Neural cell (in vitro differentiated cells): ENCODE measurements around the gene KDELR1. TPM values are rescaled to one million over a fixed set of nuclear protein-coding genes. Genes with fewer than 3 reads are reported as not detected.

Source experiments
- H2AFZ ChIP-seq: fragments of 200-600, 300-800 bp; sonication (generic), shearing (Covaris generic); 2 replicates; pipeline ENCODE4 v1.6.0; 2014; ENCODE audit warnings: low read depth, mild to moderate bottlenecking, antibody characterized with exemption, low read length, moderate library complexity
- H3F3A ChIP-seq: fragments of 200-600 bp; shearing (Covaris generic); 2 replicates; pipeline ENCODE4 v1.6.1; 2016; ENCODE audit warnings: mild to moderate bottlenecking, moderate library complexity, mixed read lengths, antibody characterized with exemption, low read length; ENCODE audit not compliant: insufficient read depth, poor library complexity, severe bottlenecking
- H3K27ac ChIP-seq: fragments of 200-600, 300-800 bp; sonication (generic), shearing (Covaris generic); 2 replicates; pipeline ENCODE4 v1.5.1; 2014; ENCODE audit warnings: mild to moderate bottlenecking, low read length, moderate library complexity
- H3K27me3 ChIP-seq: fragments of 300-800, 200-600 bp; sonication (generic), shearing (Covaris generic); 2 replicates; pipeline ENCODE4 v1.6.0; 2014; ENCODE audit warnings: mild to moderate bottlenecking, low read depth, low read length, moderate library complexity; ENCODE audit not compliant: insufficient read depth
- H3K36me3 ChIP-seq: fragments of 300-800, 200-600 bp; sonication (generic), shearing (Covaris generic); 2 replicates; pipeline ENCODE4 v1.5.1; 2014; ENCODE audit warnings: mild to moderate bottlenecking, antibody characterized with exemption, low read length, moderate library complexity; ENCODE audit not compliant: insufficient read depth
- H3K4me2 ChIP-seq: fragments of 300-800, 200-600 bp; sonication (generic), shearing (Covaris generic); 2 replicates; pipeline ENCODE4 v1.6.0; 2014; ENCODE audit warnings: mild to moderate bottlenecking, low read length
- H3K4me3 ChIP-seq: fragments of 300-800, 200-600 bp; sonication (generic), shearing (Covaris generic); 2 replicates; pipeline ENCODE4 v1.5.1; 2014; ENCODE audit warnings: mild to moderate bottlenecking, low read length, moderate library complexity
- H3K79me2 ChIP-seq: fragments of 200-600 bp; shearing (Covaris generic); replicated peaks from 2 replicates; pipeline ENCODE4 v1.6.0; 2014; ENCODE audit warnings: mild to moderate bottlenecking, low read length, moderate library complexity; ENCODE audit not compliant: insufficient read depth
- H3K9ac ChIP-seq: fragments of 300-800, 200-600 bp; sonication (generic), shearing (Covaris generic); 2 replicates; pipeline ENCODE4 v1.6.1; 2016; ENCODE audit warnings: mild to moderate bottlenecking, low read length, mixed read lengths
- H3K9me2 ChIP-seq: fragments of 200-600 bp; shearing (Covaris generic); 2 replicates; pipeline ENCODE4 v1.6.1; 2016; ENCODE audit warnings: mild to moderate bottlenecking, low read length, mixed read lengths; ENCODE audit not compliant: insufficient read depth
- H3K9me3 ChIP-seq: fragments of 200-600, 300-800 bp; sonication (generic), shearing (Covaris generic); 2 replicates; pipeline ENCODE4 v1.6.1; 2016; ENCODE audit warnings: mild to moderate bottlenecking, mixed run types, low read length, moderate library complexity, mixed read lengths
- H4K20me1 ChIP-seq: fragments of 200-600 bp; shearing (Covaris generic); 2 replicates; pipeline ENCODE4 v1.6.1; 2016; ENCODE audit warnings: mild to moderate bottlenecking, mixed run types; ENCODE audit not compliant: insufficient read depth
- EP300 ChIP-seq: fragments of 450-650 bp; conservative IDR thresholded peaks from 2 replicates; pipeline ENCODE4 v1.6.1; 2014; ENCODE audit warnings: antibody characterized with exemption, mild to moderate bottlenecking, moderate library complexity; ENCODE audit not compliant: poor library complexity, severe bottlenecking
- EZH2 ChIP-seq: fragments of 200-600, 300-800 bp; shearing (Covaris generic), sonication (generic); IDR thresholded peaks from 2 replicates; pipeline ENCODE4 v1.6.1; 2014; ENCODE audit warnings: antibody characterized with exemption, low read length, borderline replicate concordance, mild to moderate bottlenecking; ENCODE audit not compliant: insufficient read depth, poor library complexity, severe bottlenecking
- MXI1 ChIP-seq: fragments of 450-650 bp; conservative IDR thresholded peaks from 2 replicates; pipeline ENCODE4 v1.6.1; 2014; ENCODE audit warnings: antibody characterized with exemption, mild to moderate bottlenecking; ENCODE audit not compliant: poor library complexity, severe bottlenecking
- POLR2AphosphoS5 ChIP-seq: IDR thresholded peaks from 2 replicates; pipeline ENCODE4 v1.6.1; 2012
- RAD21 ChIP-seq: fragments of 450-650 bp; conservative IDR thresholded peaks from 2 replicates; pipeline ENCODE4 v1.6.1; 2014; ENCODE audit warnings: antibody characterized with exemption, mild to moderate bottlenecking, moderate library complexity
- SMC3 ChIP-seq: fragments of 450-650 bp; conservative IDR thresholded peaks from 2 replicates; pipeline ENCODE4 v1.6.1; 2014; ENCODE audit warnings: antibody characterized with exemption, mild to moderate bottlenecking, moderate library complexity; ENCODE audit not compliant: poor library complexity
- TAF1 ChIP-seq: IDR thresholded peaks from 2 replicates; pipeline ENCODE4 v1.6.1; 2012; ENCODE audit warnings: low read depth
- polyA plus RNA-seq: library from polyadenylated mRNA; depleted of rRNA; stranded (reverse); fragments of >200 nt; gene quantifications from 2 replicates; pipeline ENCODE4 v1.2.3, GENCODE V29; 2014
- TF ChIP-seq, protein P1 (sequence below): IDR thresholded peaks from 2 replicates; pipeline ENCODE4 v1.6.1; 2012; ENCODE audit warnings: borderline replicate concordance
- TF ChIP-seq, protein P2 (sequence below): fragments of 450-650 bp; IDR thresholded peaks from 2 replicates; pipeline ENCODE4 v1.5.1; 2014; ENCODE audit warnings: antibody characterized with exemption, mild to moderate bottlenecking, moderate library complexity; ENCODE audit not compliant: poor library complexity, severe bottlenecking

The KDELR1 gene
- polyA plus RNA-seq, 1 donor from 2014 or later = 46.9 TPM

GRCh38 chr19:48417421-48417820 is 26.1 kb upstream of the KDELR1 start:
- Histone ChIP-seq H4K20me1 (no peaks in the 10 kb centered on the region), H3K4me3 (no peak overlapping the region), H3K9me2 (no peaks in the 10 kb centered on the region), H3F3A (no peaks in the 10 kb centered on the region), H3K9me3 (no peaks in the 10 kb centered on the region), H3K36me3 (peaks cover 7% of the 10 kb centered on the region), H2AFZ (no peak overlapping the region), H3K9ac (no peak overlapping the region), H3K27me3 (no peaks in the 10 kb centered on the region), H3K79me2 (no peaks in the 10 kb centered on the region), H3K27ac (no peak overlapping the region), H3K4me2 (no peak overlapping the region)
- TF ChIP-seq, protein P1, sequence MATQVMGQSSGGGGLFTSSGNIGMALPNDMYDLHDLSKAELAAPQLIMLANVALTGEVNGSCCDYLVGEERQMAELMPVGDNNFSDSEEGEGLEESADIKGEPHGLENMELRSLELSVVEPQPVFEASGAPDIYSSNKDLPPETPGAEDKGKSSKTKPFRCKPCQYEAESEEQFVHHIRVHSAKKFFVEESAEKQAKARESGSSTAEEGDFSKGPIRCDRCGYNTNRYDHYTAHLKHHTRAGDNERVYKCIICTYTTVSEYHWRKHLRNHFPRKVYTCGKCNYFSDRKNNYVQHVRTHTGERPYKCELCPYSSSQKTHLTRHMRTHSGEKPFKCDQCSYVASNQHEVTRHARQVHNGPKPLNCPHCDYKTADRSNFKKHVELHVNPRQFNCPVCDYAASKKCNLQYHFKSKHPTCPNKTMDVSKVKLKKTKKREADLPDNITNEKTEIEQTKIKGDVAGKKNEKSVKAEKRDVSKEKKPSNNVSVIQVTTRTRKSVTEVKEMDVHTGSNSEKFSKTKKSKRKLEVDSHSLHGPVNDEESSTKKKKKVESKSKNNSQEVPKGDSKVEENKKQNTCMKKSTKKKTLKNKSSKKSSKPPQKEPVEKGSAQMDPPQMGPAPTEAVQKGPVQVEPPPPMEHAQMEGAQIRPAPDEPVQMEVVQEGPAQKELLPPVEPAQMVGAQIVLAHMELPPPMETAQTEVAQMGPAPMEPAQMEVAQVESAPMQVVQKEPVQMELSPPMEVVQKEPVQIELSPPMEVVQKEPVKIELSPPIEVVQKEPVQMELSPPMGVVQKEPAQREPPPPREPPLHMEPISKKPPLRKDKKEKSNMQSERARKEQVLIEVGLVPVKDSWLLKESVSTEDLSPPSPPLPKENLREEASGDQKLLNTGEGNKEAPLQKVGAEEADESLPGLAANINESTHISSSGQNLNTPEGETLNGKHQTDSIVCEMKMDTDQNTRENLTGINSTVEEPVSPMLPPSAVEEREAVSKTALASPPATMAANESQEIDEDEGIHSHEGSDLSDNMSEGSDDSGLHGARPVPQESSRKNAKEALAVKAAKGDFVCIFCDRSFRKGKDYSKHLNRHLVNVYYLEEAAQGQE = no peak
- no peak for TF ChIP-seq POLR2AphosphoS5
- TF ChIP-seq TAF1 = no peak
- TF ChIP-seq MXI1 = no peak
- no peak for TF ChIP-seq RAD21
- TF ChIP-seq SMC3 = no peak
- TF ChIP-seq EP300 = no peak
- no peak for TF ChIP-seq EZH2
- TF ChIP-seq, protein P2, sequence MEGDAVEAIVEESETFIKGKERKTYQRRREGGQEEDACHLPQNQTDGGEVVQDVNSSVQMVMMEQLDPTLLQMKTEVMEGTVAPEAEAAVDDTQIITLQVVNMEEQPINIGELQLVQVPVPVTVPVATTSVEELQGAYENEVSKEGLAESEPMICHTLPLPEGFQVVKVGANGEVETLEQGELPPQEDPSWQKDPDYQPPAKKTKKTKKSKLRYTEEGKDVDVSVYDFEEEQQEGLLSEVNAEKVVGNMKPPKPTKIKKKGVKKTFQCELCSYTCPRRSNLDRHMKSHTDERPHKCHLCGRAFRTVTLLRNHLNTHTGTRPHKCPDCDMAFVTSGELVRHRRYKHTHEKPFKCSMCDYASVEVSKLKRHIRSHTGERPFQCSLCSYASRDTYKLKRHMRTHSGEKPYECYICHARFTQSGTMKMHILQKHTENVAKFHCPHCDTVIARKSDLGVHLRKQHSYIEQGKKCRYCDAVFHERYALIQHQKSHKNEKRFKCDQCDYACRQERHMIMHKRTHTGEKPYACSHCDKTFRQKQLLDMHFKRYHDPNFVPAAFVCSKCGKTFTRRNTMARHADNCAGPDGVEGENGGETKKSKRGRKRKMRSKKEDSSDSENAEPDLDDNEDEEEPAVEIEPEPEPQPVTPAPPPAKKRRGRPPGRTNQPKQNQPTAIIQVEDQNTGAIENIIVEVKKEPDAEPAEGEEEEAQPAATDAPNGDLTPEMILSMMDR = no peak

DNA sequence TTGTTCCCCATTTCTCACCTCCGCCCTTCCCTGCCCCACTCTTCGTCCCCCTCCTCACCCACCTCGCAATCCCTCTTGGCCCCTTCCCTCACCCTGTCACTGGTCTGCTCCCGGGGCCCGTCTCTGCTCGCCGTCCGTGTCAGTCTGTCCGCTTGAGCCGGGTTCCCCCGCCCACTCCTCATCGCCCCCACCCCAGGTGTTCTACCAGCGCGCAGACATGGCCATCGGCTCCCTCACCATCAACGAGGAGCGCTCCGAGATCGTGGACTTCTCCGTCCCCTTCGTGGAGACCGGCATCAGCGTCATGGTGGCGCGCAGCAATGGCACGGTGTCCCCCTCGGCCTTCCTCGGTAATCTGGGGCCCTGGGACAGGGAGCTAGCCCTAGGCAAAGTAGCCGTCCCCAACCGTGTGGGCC is 24.5 kb upstream of the KDELR1 start:
- Histone ChIP-seq H3K9ac (no peak overlapping the region), H3F3A (no peaks in the 10 kb centered on the region), H3K79me2 (no peaks in the 10 kb centered on the region), H3K27me3 (no peaks in the 10 kb centered on the region), H3K9me3 (no peaks in the 10 kb centered on the region), H3K4me2 (no peak overlapping the region), H4K20me1 (no peaks in the 10 kb centered on the region), H2AFZ (no peak overlapping the region), H3K4me3 (no peak overlapping the region), H3K9me2 (no peaks in the 10 kb centered on the region), H3K36me3 (peaks cover 7% of the 10 kb centered on the region), H3K27ac (no peak overlapping the region)
- TF ChIP-seq, protein P1 = no peak
- no peak for TF ChIP-seq TAF1
